HG03097 (cell line): ENCODE measurements around the gene NBEA.
"Not testable (repeated sequence)": the region's sequence is repeated elsewhere in the genome, so short reads cannot be mapped to it uniquely, and the experiment has no call there.

Source experiments
- ATAC-seq: cut with Tn5 transposase; IDR thresholded peaks from one replicate; pipeline ENCODE4 v1.9.1; 2021; ENCODE audit not compliant: unreplicated experiment, low FRiP score

The NBEA gene

DNA sequence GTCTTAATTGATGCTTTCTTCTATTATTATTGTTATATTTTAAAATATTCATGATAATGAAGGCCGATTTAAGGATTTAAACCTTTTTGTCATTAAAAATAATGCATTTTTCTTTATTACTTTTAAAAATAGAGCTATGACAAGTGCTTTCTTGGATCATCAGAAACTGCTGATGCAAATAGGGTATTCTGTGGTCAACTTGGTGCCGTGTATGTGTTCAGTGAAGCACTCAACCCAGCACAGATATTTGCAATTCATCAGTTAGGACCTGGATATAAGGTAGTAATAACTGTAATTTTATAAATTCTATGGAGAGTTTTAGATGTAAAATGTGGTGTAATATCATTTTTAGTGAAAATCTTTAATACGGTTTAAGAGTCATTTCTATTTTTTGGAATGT, 116.5 kb downstream of the NBEA start:
- peak; percentile 80 for ATAC-seq

DNA sequence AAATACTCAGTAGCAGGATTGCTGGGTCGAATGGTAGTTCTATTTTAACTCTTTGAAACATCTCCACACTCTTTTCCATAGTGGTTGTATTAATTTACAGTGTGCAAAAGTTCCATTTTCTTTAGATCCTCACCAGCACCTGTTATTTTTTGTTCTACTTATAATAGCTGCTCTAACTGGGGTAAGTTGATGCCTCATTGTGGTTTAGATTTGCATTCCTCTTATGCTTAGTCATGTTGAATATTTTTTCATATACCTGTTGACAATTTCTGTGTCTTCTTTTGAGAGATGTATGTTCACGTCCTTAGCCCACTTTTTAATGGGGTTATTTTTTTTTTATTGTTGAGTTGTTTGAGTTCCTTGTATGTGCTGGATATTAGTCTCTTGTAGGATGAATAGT, 144.6 kb downstream of the NBEA start:
- no peak for ATAC-seq

- ATAC-seq, result no peak
Observed at GRCh38 chr13:35092251-35092650, 150.2 kb downstream of the NBEA start.

- no peak for ATAC-seq
Observed at GRCh38 chr13:35092751-35093150, 150.7 kb downstream of the NBEA start.

GRCh38 chr13:35093356-35093755, 151.3 kb downstream of the NBEA start:
- no peak for ATAC-seq

DNA sequence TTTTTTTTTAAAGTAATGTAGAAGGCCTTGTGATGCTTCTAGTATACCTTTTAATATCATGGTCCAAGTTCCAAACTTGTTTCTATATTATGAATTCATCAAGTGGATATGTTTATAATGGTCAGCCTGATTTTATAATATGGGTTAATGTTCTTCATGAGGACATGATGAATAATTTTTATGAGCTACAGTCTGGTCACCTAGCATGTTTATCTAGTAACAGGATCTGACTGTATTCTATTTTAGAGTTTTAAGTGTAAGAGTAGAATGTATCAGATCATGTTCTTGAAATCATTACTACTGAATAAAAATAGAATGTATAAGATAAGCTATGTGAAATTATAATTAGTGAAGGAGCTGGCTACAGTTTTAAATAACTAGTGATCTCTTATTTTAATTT, 164.7 kb downstream of the NBEA start:
- not testable (repeated sequence) for ATAC-seq

DNA sequence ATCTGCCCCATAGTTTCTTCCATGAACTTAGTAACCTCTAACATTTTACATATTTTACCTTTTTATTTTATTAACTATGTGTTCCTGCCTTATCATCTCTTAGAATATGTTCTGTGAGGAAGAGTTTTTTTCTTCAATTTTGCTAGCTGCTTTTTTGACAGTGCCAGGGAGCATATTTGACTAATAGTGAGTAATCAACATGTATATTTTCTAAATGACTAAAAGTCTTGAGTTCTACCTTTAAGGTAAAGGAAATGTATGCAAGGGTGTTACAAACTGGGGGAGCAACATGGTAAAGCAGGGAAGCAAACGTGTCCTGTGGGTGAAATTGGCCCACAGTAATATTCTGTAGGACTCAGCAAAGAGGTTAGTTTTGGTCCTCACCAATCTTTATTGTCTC, 165.5 kb downstream of the NBEA start:
- ATAC-seq, result no peak

DNA sequence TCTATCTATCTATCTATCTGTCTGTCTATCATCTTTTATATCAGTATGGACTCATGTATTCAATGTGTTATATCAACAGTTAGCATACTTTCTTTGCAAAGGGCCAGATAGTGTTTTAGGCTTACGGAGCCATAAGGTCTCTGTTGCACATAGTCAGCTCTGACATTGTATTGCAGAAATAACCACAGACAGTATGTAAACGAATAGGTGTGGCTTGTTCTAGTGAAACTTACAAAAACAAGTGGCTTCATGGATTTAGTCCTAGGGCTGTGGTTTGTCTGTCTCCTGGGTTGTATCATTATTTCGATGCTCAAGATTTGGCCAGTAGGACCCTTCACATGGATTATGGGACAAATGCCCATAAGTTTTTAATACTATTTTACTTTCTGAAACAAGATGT, 171.5 kb downstream of the NBEA start:
- not testable (repeated sequence) for ATAC-seq

GRCh38 chr13:35127466-35127865, 185.4 kb downstream of the NBEA start:
- no peak for ATAC-seq

DNA sequence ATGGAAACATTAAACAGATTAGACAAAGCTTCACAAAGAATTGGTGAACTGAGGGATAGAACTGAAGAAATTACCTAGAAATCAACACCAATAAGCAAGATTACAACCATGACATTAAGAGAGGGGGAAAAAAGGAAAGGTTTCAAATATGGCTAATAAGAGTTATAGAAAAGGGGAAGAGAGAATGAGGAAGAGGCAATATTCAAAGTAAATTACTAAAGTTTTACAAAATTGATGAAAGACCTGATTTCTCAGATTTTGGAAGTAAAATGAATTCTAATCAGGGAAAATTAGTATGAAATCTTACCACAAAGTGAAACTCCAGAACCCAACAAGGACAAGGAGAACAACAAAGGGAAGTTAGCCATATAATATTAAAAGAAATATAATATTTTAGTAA, 187.4 kb downstream of the NBEA start:
- no peak for ATAC-seq

DNA sequence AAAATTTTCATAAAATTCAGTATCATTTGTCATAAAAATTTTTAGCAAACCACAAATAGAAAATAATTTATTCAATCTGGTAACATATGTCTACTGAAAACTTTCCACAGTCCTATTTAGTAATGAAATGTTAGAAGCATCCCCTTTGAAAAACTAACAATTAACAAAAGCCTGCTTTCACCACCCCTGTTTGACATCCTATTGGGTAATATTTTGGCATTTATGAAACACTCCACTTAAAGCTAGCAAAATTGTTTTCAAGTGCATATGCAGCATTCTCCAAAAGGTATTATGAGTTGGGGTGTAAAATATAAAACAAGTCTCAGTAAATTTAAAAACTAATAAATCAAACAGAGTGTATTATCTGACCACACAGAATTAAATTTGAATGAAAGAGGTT, 189.4 kb downstream of the NBEA start:
- no peak for ATAC-seq

GRCh38 chr13:35136585-35136984, 194.5 kb downstream of the NBEA start:
- no peak for ATAC-seq

DNA sequence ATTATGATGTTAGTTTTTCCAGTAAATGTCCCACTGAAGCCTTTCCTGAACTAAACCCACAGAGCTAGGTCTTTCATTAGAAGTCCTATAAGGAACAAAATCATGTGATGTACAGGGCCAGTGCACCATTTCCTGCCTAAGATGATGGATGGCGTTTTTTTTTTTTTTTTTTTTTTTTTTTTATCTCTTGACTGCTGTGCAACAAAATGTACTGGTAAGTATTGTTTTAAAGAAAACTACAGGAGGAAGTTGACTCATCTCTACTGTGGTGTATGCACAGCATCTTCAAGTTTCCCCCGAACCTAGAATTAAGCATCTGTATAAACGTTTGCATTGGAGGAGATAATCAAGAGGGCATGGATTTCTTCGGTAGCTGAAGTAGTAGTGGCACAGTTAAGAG, 197.5 kb downstream of the NBEA start:
- no peak for ATAC-seq

GRCh38 chr13:35140321-35140720, 198.3 kb downstream of the NBEA start:
- no peak for ATAC-seq

DNA sequence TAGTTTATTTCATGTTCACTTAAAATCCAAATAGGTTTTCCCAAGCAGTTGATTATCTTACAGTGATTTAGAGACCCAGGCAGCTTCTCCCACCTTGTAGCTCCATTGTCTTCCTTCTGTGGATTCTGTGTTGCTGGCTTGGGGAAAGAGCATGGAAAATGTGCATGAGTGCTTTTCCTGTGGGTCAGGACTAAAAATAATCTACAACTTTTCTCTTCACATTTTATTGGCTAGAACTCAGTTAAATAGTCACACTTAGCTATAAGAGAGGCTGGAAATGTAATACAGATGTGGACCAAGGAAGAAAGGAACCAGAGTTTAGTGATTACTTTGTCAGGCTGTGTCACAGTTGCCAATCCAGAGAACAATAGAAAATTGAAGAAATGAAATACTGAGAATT, 198.8 kb downstream of the NBEA start:
- no peak for ATAC-seq

DNA sequence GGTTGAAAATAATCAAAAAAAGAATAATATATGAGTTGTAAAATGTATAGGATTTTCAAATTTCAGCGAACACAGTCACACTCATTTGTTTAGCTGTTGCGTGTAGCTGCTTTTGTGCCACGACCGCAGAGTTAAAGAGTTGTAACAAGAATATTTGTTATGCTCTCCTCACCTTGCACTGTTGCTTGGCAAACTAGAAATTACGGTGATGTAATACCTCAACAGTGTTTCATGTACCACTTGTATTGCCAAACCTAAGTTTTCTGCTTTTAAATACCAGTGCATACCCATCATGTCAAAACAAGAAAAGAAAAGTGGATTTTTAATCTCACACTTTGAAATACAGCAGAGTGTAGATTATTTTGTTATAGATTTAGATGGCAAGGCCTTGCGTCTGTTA, 201.1 kb downstream of the NBEA start:
- no peak for ATAC-seq

- no peak for ATAC-seq
Observed at GRCh38 chr13:35144166-35144890, 202.3 kb downstream of the NBEA start.

- ATAC-seq, result no peak
Observed at GRCh38 chr13:35146686-35147085, 204.6 kb downstream of the NBEA start.

DNA sequence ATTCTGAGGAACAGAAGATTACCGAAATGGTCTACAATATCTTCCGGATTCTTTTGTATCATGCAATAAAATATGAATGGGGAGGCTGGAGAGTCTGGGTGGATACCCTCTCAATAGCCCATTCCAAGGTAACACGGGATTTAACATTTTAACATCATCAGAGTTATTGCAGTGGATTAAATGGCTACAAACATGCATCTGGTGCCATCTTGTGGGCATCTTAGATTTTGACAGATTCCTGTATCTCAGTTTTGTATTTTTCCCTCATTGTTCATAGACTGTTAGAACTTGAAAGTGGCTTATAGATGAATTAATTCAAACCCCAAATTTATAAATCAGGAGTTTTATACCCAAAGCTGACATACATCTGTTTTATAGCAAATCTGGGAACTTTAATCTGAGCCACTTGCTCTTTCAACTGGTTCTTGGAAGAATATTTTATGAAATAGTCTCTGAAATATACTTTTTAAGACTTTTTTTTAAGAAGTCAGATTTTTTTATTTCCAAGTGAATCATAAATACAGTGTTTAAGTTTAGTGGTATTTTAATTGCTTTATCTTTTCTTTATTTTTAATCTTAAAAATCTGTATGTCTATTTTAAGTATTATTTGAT, 215.2 kb downstream of the NBEA start:
- no peak for ATAC-seq

DNA sequence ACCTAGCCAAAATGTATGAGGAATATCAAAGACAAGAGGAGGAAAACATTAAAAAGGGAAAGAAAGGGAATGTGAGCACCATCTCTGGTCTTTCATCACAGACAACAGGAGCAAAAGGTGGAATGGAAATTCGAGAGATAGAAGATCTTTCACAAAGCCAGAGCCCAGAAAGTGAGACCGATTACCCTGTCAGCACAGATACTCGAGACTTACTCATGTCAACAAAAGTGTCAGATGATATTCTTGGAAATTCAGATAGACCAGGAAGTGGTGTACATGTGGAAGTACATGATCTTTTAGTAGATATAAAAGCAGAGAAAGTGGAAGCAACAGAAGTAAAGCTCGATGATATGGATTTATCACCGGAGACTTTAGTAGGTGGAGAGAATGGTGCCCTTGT, 217.0 kb downstream of the NBEA start:
- ATAC-seq, result no peak

- no peak for ATAC-seq
Observed at GRCh38 chr13:35160896-35161295, 218.8 kb downstream of the NBEA start.

DNA sequence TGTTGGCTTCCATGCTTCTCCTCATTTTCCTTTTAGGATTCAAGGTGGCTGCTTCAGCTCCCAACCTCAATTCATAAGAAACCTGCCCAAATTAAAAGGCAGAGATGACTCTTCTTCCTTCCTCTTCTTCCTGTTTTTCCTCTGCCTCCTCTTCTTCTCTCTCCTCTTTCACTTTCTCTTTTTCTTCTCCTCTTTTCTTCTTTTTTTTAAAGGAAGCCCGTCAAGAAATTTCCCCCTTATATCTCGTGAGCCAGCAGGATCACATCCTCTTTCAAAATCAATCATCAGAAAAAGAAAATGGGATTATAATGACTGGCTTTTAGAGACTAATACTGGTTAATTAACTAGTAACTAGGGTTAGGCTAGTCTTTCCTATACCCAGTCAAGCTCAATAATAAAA, 220.3 kb downstream of the NBEA start:
- ATAC-seq, result no peak

DNA sequence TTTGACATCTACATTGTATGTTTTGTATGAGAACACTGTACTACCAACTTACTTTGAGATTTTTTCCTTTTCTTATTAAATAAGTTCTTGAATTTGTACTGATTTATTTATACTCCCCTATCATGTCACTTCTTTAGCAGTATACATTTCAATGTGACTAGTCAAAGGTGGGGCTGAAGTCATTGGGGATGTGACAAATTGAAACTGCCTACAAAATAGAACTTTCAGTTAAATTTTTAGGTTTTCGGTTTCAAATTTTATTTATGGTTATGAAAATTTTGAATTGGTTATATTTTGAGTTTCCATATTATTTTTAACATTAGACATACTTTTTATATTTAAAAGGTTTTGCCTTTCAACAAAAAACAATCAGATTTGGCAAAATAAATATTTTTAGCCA, 221.6 kb downstream of the NBEA start:
- peak; percentile 44 for ATAC-seq
